ENCODE data around the gene CAMSAP2.

Gene CAMSAP2

DNA sequence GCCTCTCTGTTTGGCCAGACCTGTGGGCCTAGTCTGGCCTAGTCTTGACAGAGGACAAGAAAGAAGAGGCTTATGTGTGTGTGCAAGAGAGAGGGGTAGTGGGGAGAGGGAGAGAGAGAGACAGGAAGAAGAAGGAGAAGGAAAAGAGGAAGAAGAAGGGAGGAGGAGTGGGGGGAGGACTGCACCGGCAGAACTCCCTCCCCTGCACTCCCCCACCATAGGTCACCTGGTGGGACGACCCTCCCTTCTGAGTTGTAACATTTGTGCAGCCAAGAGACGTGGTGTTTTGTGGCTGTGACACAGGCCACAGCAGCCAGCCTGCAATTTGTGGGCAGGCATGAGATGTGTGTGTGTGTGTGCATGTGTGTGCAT, 160.3 kb downstream of the CAMSAP2 start:
- Histone ChIP-seq H3K4me2 (ENCODE audit: low read depth, low read length, poor library complexity, severe bottlenecking) (peak overlapping the region; percentile 25), H3K27me3 (ENCODE audit: insufficient read depth, low read length, poor library complexity, severe bottlenecking) (no peaks in the 10 kb centered on the region), H3K9me3 (ENCODE audit: insufficient read depth, low read depth, low read length) (no peaks in the 10 kb centered on the region), H3K79me2 (ENCODE audit: insufficient read depth, low read length) (no peaks in the 10 kb centered on the region), H3K9ac (ENCODE audit: low read depth, low read length, poor library complexity, severe bottlenecking) (no peak overlapping the region), H3F3A (ENCODE audit: low read depth) (no peaks in the 10 kb centered on the region), H3K36me3 (ENCODE audit: insufficient read depth, low read length) (no peaks in the 10 kb centered on the region), H4K20me1 (ENCODE audit: insufficient read depth, low read length, poor library complexity, severe bottlenecking) (no peaks in the 10 kb centered on the region), H3K9me2 (replicated peaks; ENCODE audit: low read depth, low read length) (no peaks in the 10 kb centered on the region), H2AFZ (ENCODE audit: low read length) (peak overlapping the region; percentile 77; the same call in 1 of the 2 replicates), H3K4me1 (ENCODE audit: insufficient read depth, low read length, poor library complexity, severe bottlenecking) (peaks cover 51% of the 10 kb centered on the region), H3K4me3 (ENCODE audit: low read length, poor library complexity, severe bottlenecking) (no peak overlapping the region)
- TF ChIP-seq EZH2phosphoT487 (IDR thresholded peaks at IDR 0.05; ENCODE audit: borderline replicate concordance), result no peak
- TF ChIP-seq, protein P1, sequence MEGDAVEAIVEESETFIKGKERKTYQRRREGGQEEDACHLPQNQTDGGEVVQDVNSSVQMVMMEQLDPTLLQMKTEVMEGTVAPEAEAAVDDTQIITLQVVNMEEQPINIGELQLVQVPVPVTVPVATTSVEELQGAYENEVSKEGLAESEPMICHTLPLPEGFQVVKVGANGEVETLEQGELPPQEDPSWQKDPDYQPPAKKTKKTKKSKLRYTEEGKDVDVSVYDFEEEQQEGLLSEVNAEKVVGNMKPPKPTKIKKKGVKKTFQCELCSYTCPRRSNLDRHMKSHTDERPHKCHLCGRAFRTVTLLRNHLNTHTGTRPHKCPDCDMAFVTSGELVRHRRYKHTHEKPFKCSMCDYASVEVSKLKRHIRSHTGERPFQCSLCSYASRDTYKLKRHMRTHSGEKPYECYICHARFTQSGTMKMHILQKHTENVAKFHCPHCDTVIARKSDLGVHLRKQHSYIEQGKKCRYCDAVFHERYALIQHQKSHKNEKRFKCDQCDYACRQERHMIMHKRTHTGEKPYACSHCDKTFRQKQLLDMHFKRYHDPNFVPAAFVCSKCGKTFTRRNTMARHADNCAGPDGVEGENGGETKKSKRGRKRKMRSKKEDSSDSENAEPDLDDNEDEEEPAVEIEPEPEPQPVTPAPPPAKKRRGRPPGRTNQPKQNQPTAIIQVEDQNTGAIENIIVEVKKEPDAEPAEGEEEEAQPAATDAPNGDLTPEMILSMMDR (conservative IDR thresholded peaks at IDR 0.05; ENCODE audit: low read length), result no peak

DNA sequence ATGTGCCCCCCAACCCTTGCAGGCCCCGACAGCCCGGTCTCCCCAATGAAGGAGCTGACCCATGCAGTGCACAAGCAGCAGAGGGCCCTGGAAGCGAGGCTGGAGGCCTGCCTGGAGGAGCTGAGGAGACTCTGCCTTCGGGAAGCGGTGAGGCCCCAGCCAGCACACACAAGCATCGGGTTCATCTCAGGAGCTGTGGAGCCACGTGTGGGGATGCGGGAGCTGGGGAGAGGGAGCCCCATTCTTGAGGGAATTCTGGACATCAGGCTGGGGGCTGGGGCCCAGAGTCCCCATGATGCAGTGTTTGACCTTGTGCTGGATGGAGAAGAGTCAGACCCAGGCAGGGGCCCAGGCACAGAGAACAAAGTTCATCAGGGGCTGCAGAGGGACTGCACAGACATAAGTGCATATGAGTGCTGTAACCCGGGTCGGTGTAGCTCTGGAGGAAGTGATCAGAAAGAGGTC, 160.8 kb downstream of the CAMSAP2 start:
- no peak overlapping the region; the same call in 1 of the 2 replicates for H2AFZ ChIP-seq (ENCODE audit: low read length)
- H4K20me1 ChIP-seq (ENCODE audit: insufficient read depth, low read length, poor library complexity, severe bottlenecking), result no peaks in the 10 kb centered on the region
- H3K9me3 ChIP-seq (ENCODE audit: insufficient read depth, low read depth, low read length), result no peaks in the 10 kb centered on the region
- no peaks in the 10 kb centered on the region for H3K27me3 ChIP-seq (ENCODE audit: insufficient read depth, low read length, poor library complexity, severe bottlenecking)
- H3K9ac ChIP-seq (ENCODE audit: low read depth, low read length, poor library complexity, severe bottlenecking), result peak overlapping the region; percentile 48
- no peaks in the 10 kb centered on the region for H3F3A ChIP-seq (ENCODE audit: low read depth)
- H3K79me2 ChIP-seq (ENCODE audit: insufficient read depth, low read length), result no peaks in the 10 kb centered on the region
- H3K4me2 ChIP-seq (ENCODE audit: low read depth, low read length, poor library complexity, severe bottlenecking), result peak overlapping the region; percentile 25
- peaks cover 56% of the 10 kb centered on the region for H3K4me1 ChIP-seq (ENCODE audit: insufficient read depth, low read length, poor library complexity, severe bottlenecking)
- no peaks in the 10 kb centered on the region for H3K9me2 ChIP-seq (replicated peaks; ENCODE audit: low read depth, low read length)
- H3K36me3 ChIP-seq (ENCODE audit: insufficient read depth, low read length), result no peaks in the 10 kb centered on the region
- TF ChIP-seq EZH2phosphoT487 (IDR thresholded peaks at IDR 0.05; ENCODE audit: borderline replicate concordance), result no peak
- TF ChIP-seq, protein P1 (conservative IDR thresholded peaks at IDR 0.05; ENCODE audit: low read length), result no peak
- H3K4me3 ChIP-seq (ENCODE audit: low read length, poor library complexity, severe bottlenecking), result no peak overlapping the region

GRCh38 chr1:200899954-200900867, 161.5 kb downstream of the CAMSAP2 start:
- Histone ChIP-seq H3K9ac (ENCODE audit: low read depth, low read length, poor library complexity, severe bottlenecking) (peak overlapping the region; percentile 48), H4K20me1 (ENCODE audit: insufficient read depth, low read length, poor library complexity, severe bottlenecking) (no peaks in the 10 kb centered on the region), H3K36me3 (ENCODE audit: insufficient read depth, low read length) (no peaks in the 10 kb centered on the region), H3K9me2 (replicated peaks; ENCODE audit: low read depth, low read length) (no peaks in the 10 kb centered on the region), H2AFZ (ENCODE audit: low read length) (no peak overlapping the region), H3K4me2 (ENCODE audit: low read depth, low read length, poor library complexity, severe bottlenecking) (peak overlapping the region; percentile 25), H3K4me1 (ENCODE audit: insufficient read depth, low read length, poor library complexity, severe bottlenecking) (peaks cover 60% of the 10 kb centered on the region), H3K9me3 (ENCODE audit: insufficient read depth, low read depth, low read length) (no peaks in the 10 kb centered on the region), H3K4me3 (ENCODE audit: low read length, poor library complexity, severe bottlenecking) (no peak overlapping the region), H3F3A (ENCODE audit: low read depth) (no peaks in the 10 kb centered on the region), H3K79me2 (ENCODE audit: insufficient read depth, low read length) (no peaks in the 10 kb centered on the region), H3K27me3 (ENCODE audit: insufficient read depth, low read length, poor library complexity, severe bottlenecking) (no peaks in the 10 kb centered on the region)
- TF ChIP-seq, protein P1 (conservative IDR thresholded peaks at IDR 0.05; ENCODE audit: low read length), result no peak
- no peak for TF ChIP-seq EZH2phosphoT487 (IDR thresholded peaks at IDR 0.05; ENCODE audit: borderline replicate concordance)

Data from Loucy (cell line).